Measurements from ENCODE around the gene SLC25A25.

The SLC25A25 gene

GRCh38 chr9:128125580-128126354, 57.7 kb downstream of the SLC25A25 start:
- TF ChIP-seq TCF12 (IDR thresholded peaks at IDR 0.05; ENCODE audit: low read depth) (no peak), MAX (IDR thresholded peaks at IDR 0.05) (no peak), USF1 (IDR thresholded peaks at IDR 0.05) (no peak), NFIC (IDR thresholded peaks at IDR 0.05) (no peak), TAF1 (IDR thresholded peaks at IDR 0.05; ENCODE audit: low read depth) (no peak), YY1 (IDR thresholded peaks at IDR 0.05; ENCODE audit: low read depth) (no peak), TEAD4 (IDR thresholded peaks at IDR 0.05) (no peak), FOXM1 (IDR thresholded peaks at IDR 0.05; ENCODE audit: borderline replicate concordance, low read depth) (no peak), REST (IDR thresholded peaks at IDR 0.05; ENCODE audit: low read depth) (no peak), EP300 (IDR thresholded peaks at IDR 0.05; ENCODE audit: borderline replicate concordance) (no peak), CEBPB (IDR thresholded peaks at IDR 0.05) (no peak), RAD21 (IDR thresholded peaks at IDR 0.05; ENCODE audit: low read depth) (no peak), ZBTB7A (IDR thresholded peaks at IDR 0.05; ENCODE audit: low read depth) (no peak)

GRCh38 chr9:128127568-128127989, 59.5 kb downstream of the SLC25A25 start, which contains the start of gene PTGES2:
Gene PTGES2 (minus strand): TSS chr9:128127729. CDS start chr9:128127717, 12 bp downstream.
- peak; percentile 84 for TF ChIP-seq EGR1 (IDR thresholded peaks at IDR 0.05)
- TF ChIP-seq EP300 (IDR thresholded peaks at IDR 0.05; ENCODE audit: borderline replicate concordance), result 0 out of 2 replicates have a peak, but pooled peaks have one; percentile 19
- TF ChIP-seq MAX (IDR thresholded peaks at IDR 0.05), result peak; percentile 59; the same call in 1 of the 2 replicates
- TF ChIP-seq REST (IDR thresholded peaks at IDR 0.05; ENCODE audit: low read depth), result no peak

GRCh38 chr9:128127990-128128835, 60.2 kb downstream of the SLC25A25 start:
- TF ChIP-seq TCF12 (IDR thresholded peaks at IDR 0.05; ENCODE audit: low read depth), result peak; percentile 50
- TF ChIP-seq FOXM1 (IDR thresholded peaks at IDR 0.05; ENCODE audit: borderline replicate concordance, low read depth), result no peak
- peak; percentile 91 for TF ChIP-seq USF1 (IDR thresholded peaks at IDR 0.05)
- TF ChIP-seq REST (IDR thresholded peaks at IDR 0.05; ENCODE audit: low read depth), result no peak
- peak; percentile 9; the same call in 1 of the 2 replicates for TF ChIP-seq TEAD4 (IDR thresholded peaks at IDR 0.05)
- peak; percentile 52 for TF ChIP-seq TAF1 (IDR thresholded peaks at IDR 0.05; ENCODE audit: low read depth)
- peak; percentile 87 for TF ChIP-seq MAX (IDR thresholded peaks at IDR 0.05)
- 0 out of 2 replicates have a peak, but pooled peaks have one; percentile 20 for TF ChIP-seq ZBTB7A (IDR thresholded peaks at IDR 0.05; ENCODE audit: low read depth)
- no peak for TF ChIP-seq EP300 (IDR thresholded peaks at IDR 0.05; ENCODE audit: borderline replicate concordance)
- TF ChIP-seq NFIC (IDR thresholded peaks at IDR 0.05), result 0 out of 2 replicates have a peak, but pooled peaks have one; percentile 19
- TF ChIP-seq EGR1 (IDR thresholded peaks at IDR 0.05), result peak; percentile 98
